Astrocyte (in vitro differentiated cells and primary cell): ENCODE measurements around the gene FAU. TPM values are rescaled to one million over a fixed set of nuclear protein-coding genes. Genes with fewer than 3 reads are reported as not detected.

ENCODE experiments used
- DNase-seq: peaks from one replicate; pipeline ENCODE4 v3.0.0-alpha.2; 2010; ENCODE audit warnings: low read depth
- FAIRE-seq: peaks from 2 replicates; lab custom pipeline; 2011; peaks lifted over from hg19 to GRCh38; lab: Jason Lieb, UNC
- H2AFZ ChIP-seq: 2 replicates; pipeline ENCODE4 v1.6.0; 2012; ENCODE audit warnings: low read depth, low read length, inconsistent platforms
- H3K27ac ChIP-seq: 2 replicates; pipeline ENCODE4 v1.5.1; 2011; ENCODE audit warnings: low read depth, low read length, inconsistent platforms
- H3K27me3 ChIP-seq: 2 replicates; pipeline ENCODE4 v1.6.0; 2011; ENCODE audit warnings: low read length, inconsistent platforms; ENCODE audit not compliant: insufficient read depth
- H3K36me3 ChIP-seq: 2 replicates; pipeline ENCODE4 v1.5.1; 2011; ENCODE audit warnings: low read length, inconsistent platforms; ENCODE audit not compliant: insufficient read depth
- H3K4me1 ChIP-seq: 2 replicates; pipeline ENCODE4 v1.5.1; 2011; ENCODE audit warnings: low read length, inconsistent platforms; ENCODE audit not compliant: insufficient read depth
- H3K4me2 ChIP-seq: 2 replicates; pipeline ENCODE4 v1.6.0; 2012; ENCODE audit warnings: low read length, inconsistent platforms
- H3K4me3 ChIP-seq: 2 replicates; pipeline ENCODE4 v1.5.1; 2011; ENCODE audit warnings: low read depth, mild to moderate bottlenecking, low read length, inconsistent platforms; ENCODE audit not compliant: insufficient read depth
- H3K79me2 ChIP-seq: 2 replicates; pipeline ENCODE4 v1.6.0; 2012; ENCODE audit warnings: mild to moderate bottlenecking, low read length, inconsistent platforms; ENCODE audit not compliant: insufficient read depth
- H3K9ac ChIP-seq: 2 replicates; pipeline ENCODE4 v1.6.0; 2012; ENCODE audit warnings: mild to moderate bottlenecking, low read length, inconsistent platforms
- H3K9me3 ChIP-seq: 2 replicates; pipeline ENCODE4 v1.5.1; 2012; ENCODE audit warnings: low read depth, mild to moderate bottlenecking, low read length, inconsistent platforms; ENCODE audit not compliant: insufficient read depth
- H4K20me1 ChIP-seq: 2 replicates; pipeline ENCODE4 v1.6.0; 2012; ENCODE audit warnings: low read length, inconsistent platforms; ENCODE audit not compliant: insufficient read depth
- H3K27ac Mint-ChIP-seq: one replicate; pipeline ENCODE4 v1.8.0; 2021; ENCODE audit warnings: mild to moderate bottlenecking, mixed read lengths; ENCODE audit not compliant: unreplicated experiment
- H3K27me3 Mint-ChIP-seq: one replicate; pipeline ENCODE4 v1.8.0; 2021; ENCODE audit warnings: low read depth, mixed read lengths; ENCODE audit not compliant: unreplicated experiment
- H3K36me3 Mint-ChIP-seq: one replicate; pipeline ENCODE4 v1.8.0; 2021; ENCODE audit warnings: low read depth, mixed read lengths; ENCODE audit not compliant: unreplicated experiment
- H3K4me1 Mint-ChIP-seq: one replicate; pipeline ENCODE4 v1.8.0; 2021; ENCODE audit warnings: low read depth, mixed read lengths; ENCODE audit not compliant: unreplicated experiment
- H3K4me3 Mint-ChIP-seq: one replicate; pipeline ENCODE4 v1.8.0; 2021; ENCODE audit warnings: mild to moderate bottlenecking, moderate library complexity, mixed read lengths; ENCODE audit not compliant: unreplicated experiment
- H3K9me3 Mint-ChIP-seq: one replicate; pipeline ENCODE4 v1.8.0; 2021; ENCODE audit warnings: mild to moderate bottlenecking, mixed read lengths; ENCODE audit not compliant: unreplicated experiment
- CTCF ChIP-seq: IDR thresholded peaks from 2 replicates; pipeline ENCODE4 v1.5.1; 2011; ENCODE audit warnings: low read depth, mild to moderate bottlenecking, inconsistent platforms, low read length, moderate library complexity; ENCODE audit not compliant: insufficient read depth
- EZH2 ChIP-seq: IDR thresholded peaks from 2 replicates; pipeline ENCODE4 v1.6.1; 2012; ENCODE audit warnings: mild to moderate bottlenecking, low read length, inconsistent platforms; ENCODE audit not compliant: insufficient read depth
- total RNA-seq: library from RNA; stranded (reverse); gene quantifications from 2 replicates; pipeline ENCODE4 v1.2.1, GENCODE V29; 2021

FAU gene
- total RNA-seq, 1 donor from 2014 or later, result 694 TPM

GRCh38 chr11:65103476-65103875, 18.5 kb downstream of the FAU start:
- FAIRE-seq (no peak), DNase-seq (no peak)
- Histone ChIP-seq H3K9ac (no peak overlapping the region), H2AFZ (no peak overlapping the region), H3K4me3 (no peak overlapping the region), H4K20me1 (peaks cover 56% of the 10 kb centered on the region), H3K36me3 (no peaks in the 10 kb centered on the region), H3K4me2 (no peak overlapping the region), H3K4me1 (peaks cover 15% of the 10 kb centered on the region), H3K27me3 (no peaks in the 10 kb centered on the region), H3K27ac (no peak overlapping the region), H3K9me3 (no peaks in the 10 kb centered on the region), H3K79me2 (peaks cover 38% of the 10 kb centered on the region)
- TF ChIP-seq EZH2 (no peak), CTCF (no peak)
- Mint-ChIP-seq H3K4me3 (peak overlapping the region; percentile 21), H3K4me1 (peaks cover 13% of the 10 kb centered on the region), H3K27me3 (no peaks in the 10 kb centered on the region), H3K9me3 (no peaks in the 10 kb centered on the region), H3K27ac (peak overlapping the region; percentile 18), H3K36me3 (peaks cover 4% of the 10 kb centered on the region)

- Mint-ChIP-seq H3K4me3 (no peak overlapping the region), H3K27ac (no peak overlapping the region), H3K4me1 (peaks cover 13% of the 10 kb centered on the region), H3K9me3 (no peaks in the 10 kb centered on the region), H3K36me3 (peaks cover 4% of the 10 kb centered on the region), H3K27me3 (no peaks in the 10 kb centered on the region)
- Histone ChIP-seq H3K27me3 (no peaks in the 10 kb centered on the region), H3K4me3 (no peak overlapping the region), H3K36me3 (no peaks in the 10 kb centered on the region), H3K9me3 (no peaks in the 10 kb centered on the region), H3K79me2 (peaks cover 47% of the 10 kb centered on the region), H2AFZ (no peak overlapping the region), H3K4me2 (peak overlapping the region; percentile 42), H3K9ac (no peak overlapping the region), H3K4me1 (peaks cover 15% of the 10 kb centered on the region), H4K20me1 (peaks cover 61% of the 10 kb centered on the region), H3K27ac (no peak overlapping the region)
- no peak for FAIRE-seq
- TF ChIP-seq CTCF (no peak), EZH2 (no peak)
- no peak for DNase-seq
These were observed 19.5 kb downstream of the FAU start for GRCh38 chr11:65102142-65103095.
